ENCODE data around the gene IKBKG. TPM values are rescaled to one million over a fixed set of nuclear protein-coding genes. Genes with fewer than 3 reads are reported as not detected.

The IKBKG gene
- polyA plus RNA-seq, 1 of the 3 experiments (the other 2 are of a cell fraction), result 36.4 TPM

DNA sequence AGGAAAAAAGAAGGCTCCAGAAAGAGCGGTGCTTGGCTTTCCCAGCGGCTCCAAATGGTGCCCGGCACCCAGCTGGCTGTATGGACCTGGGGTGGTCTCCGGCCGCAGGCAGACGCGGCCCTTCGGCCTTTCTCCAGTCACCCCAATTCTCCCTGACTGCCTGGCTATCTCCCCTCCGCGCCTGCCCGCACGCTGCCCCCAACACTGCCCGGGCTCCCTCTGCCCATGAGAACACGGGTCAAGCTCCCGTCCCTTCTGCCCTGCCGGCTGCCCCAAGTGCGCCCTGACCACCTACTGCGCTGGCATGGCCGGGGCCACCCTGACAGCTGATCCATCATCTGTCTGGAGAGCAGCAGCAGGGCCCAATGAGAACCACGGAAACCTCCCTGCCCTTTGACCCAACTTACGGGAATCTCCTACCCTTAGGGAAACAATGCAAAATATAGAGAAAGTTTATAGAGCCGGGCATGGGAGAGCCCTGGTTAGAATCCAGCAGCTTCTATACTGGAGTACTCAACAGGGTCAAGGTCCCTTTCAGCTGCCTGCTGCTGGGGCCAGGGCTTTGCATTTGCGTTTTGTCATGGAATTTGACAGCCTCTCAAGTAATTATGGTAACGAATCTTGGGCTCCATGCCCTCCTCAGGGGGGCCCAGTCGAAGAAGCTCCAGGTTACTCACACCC lies 30.2 kb upstream of the IKBKG start:
- peaks cover 0 to 6% of the 10 kb centered on the region in 2 experiments; a peak in 1 of 4 replicates for H3K4me1 ChIP-seq (ENCODE audit: control insufficient read depth in 1 of 2, insufficient read depth in 2 of 2, low read depth in 1 of 2, low read length in 1 of 2)

More for the DNA sequence above, 30.2 kb upstream of the IKBKG start:
- no peak overlapping the region for H3K9ac ChIP-seq
- H4K20me1 ChIP-seq (ENCODE audit: insufficient read depth), result no peaks in the 10 kb centered on the region
- no peaks in the 10 kb centered on the region for H3K36me3 ChIP-seq (replicated peaks in 1 of 2; ENCODE audit: control insufficient read depth in 1 of 2, insufficient read depth in 2 of 2, low read length in 1 of 2)
- no peak overlapping the region for H3K4me3 ChIP-seq (ENCODE audit: low read depth in 2 of 2, low read length in 1 of 2)
- no peak overlapping the region for H2AFZ ChIP-seq (ENCODE audit: low read depth)
- H3K9me2 ChIP-seq, result no peaks in the 10 kb centered on the region
- CTCF ChIA-PET, result interaction anchor here (0.6 to 3.0 kb wide), 3 partner anchors 10 to 25 kb away, joined by 3 to 14 read pairs (median 4); no protein-coding TSS in a partner anchor
- no peak for TF ChIP-seq MXI1 (IDR thresholded peaks at IDR 0.05; ENCODE audit: low read depth, low read length)
- no peak for TF ChIP-seq SIN3A (IDR thresholded peaks at IDR 0.05; ENCODE audit: borderline replicate concordance, low read depth, low read length)
- TF ChIP-seq JUND (IDR thresholded peaks at IDR 0.05), result no peak
- no peak for TF ChIP-seq POLR2AphosphoS5 (IDR thresholded peaks at IDR 0.05; ENCODE audit: low read depth, low read length)
- TF ChIP-seq PBX3 (IDR thresholded peaks at IDR 0.05), result no peak
- no peak for TF ChIP-seq RCOR1 (IDR thresholded peaks at IDR 0.05; ENCODE audit: low read length)
- TF ChIP-seq TAF1 (IDR thresholded peaks at IDR 0.05; ENCODE audit: borderline replicate concordance, low read depth, low read length), result no peak
- TF ChIP-seq, protein P1, sequence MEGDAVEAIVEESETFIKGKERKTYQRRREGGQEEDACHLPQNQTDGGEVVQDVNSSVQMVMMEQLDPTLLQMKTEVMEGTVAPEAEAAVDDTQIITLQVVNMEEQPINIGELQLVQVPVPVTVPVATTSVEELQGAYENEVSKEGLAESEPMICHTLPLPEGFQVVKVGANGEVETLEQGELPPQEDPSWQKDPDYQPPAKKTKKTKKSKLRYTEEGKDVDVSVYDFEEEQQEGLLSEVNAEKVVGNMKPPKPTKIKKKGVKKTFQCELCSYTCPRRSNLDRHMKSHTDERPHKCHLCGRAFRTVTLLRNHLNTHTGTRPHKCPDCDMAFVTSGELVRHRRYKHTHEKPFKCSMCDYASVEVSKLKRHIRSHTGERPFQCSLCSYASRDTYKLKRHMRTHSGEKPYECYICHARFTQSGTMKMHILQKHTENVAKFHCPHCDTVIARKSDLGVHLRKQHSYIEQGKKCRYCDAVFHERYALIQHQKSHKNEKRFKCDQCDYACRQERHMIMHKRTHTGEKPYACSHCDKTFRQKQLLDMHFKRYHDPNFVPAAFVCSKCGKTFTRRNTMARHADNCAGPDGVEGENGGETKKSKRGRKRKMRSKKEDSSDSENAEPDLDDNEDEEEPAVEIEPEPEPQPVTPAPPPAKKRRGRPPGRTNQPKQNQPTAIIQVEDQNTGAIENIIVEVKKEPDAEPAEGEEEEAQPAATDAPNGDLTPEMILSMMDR (IDR thresholded peaks at IDR 0.05), result no peak
- TF ChIP-seq, protein P2, sequence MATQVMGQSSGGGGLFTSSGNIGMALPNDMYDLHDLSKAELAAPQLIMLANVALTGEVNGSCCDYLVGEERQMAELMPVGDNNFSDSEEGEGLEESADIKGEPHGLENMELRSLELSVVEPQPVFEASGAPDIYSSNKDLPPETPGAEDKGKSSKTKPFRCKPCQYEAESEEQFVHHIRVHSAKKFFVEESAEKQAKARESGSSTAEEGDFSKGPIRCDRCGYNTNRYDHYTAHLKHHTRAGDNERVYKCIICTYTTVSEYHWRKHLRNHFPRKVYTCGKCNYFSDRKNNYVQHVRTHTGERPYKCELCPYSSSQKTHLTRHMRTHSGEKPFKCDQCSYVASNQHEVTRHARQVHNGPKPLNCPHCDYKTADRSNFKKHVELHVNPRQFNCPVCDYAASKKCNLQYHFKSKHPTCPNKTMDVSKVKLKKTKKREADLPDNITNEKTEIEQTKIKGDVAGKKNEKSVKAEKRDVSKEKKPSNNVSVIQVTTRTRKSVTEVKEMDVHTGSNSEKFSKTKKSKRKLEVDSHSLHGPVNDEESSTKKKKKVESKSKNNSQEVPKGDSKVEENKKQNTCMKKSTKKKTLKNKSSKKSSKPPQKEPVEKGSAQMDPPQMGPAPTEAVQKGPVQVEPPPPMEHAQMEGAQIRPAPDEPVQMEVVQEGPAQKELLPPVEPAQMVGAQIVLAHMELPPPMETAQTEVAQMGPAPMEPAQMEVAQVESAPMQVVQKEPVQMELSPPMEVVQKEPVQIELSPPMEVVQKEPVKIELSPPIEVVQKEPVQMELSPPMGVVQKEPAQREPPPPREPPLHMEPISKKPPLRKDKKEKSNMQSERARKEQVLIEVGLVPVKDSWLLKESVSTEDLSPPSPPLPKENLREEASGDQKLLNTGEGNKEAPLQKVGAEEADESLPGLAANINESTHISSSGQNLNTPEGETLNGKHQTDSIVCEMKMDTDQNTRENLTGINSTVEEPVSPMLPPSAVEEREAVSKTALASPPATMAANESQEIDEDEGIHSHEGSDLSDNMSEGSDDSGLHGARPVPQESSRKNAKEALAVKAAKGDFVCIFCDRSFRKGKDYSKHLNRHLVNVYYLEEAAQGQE (IDR thresholded peaks at IDR 0.05; ENCODE audit: low read depth, low read length), result no peak
- no peak for TF ChIP-seq SMC3 (IDR thresholded peaks at IDR 0.05; ENCODE audit: low read depth, low read length)
- TF ChIP-seq RXRA (IDR thresholded peaks at IDR 0.05; ENCODE audit: borderline replicate concordance, low read depth), result no peak
- TF ChIP-seq MEF2A (IDR thresholded peaks at IDR 0.05; ENCODE audit: borderline replicate concordance, low read depth), result no peak
- no peak for TF ChIP-seq ZBTB33 (IDR thresholded peaks at IDR 0.05; ENCODE audit: borderline replicate concordance, low read depth)
- TF ChIP-seq, protein P3, sequence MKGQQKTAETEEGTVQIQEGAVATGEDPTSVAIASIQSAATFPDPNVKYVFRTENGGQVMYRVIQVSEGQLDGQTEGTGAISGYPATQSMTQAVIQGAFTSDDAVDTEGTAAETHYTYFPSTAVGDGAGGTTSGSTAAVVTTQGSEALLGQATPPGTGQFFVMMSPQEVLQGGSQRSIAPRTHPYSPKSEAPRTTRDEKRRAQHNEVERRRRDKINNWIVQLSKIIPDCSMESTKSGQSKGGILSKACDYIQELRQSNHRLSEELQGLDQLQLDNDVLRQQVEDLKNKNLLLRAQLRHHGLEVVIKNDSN (IDR thresholded peaks at IDR 0.05; ENCODE audit: borderline replicate concordance, low read depth), result no peak
- H3K9me3 ChIP-seq, result no peaks in the 10 kb centered on the region
- H3F3A ChIP-seq (replicated peaks; ENCODE audit: insufficient read depth), result no peaks in the 10 kb centered on the region
- H3K79me2 ChIP-seq (ENCODE audit: insufficient read depth), result peaks cover 6% of the 10 kb centered on the region
- no peak for DNase-seq
- POLR2A ChIA-PET, result interaction anchor here (1.9 kb wide), 1 partner anchor 10 kb away, joined by 5 read pairs; no protein-coding TSS in a partner anchor
- peaks cover 6% of the 10 kb centered on the region; the same call in 1 of the 2 replicates for H3K27me3 ChIP-seq (ENCODE audit: insufficient read depth)
- no peak overlapping the region; the same call in 1 of the 2 replicates for H3K4me2 ChIP-seq
- H3K27ac ChIP-seq (ENCODE audit: low read depth in 2 of 2, low read length in 1 of 2), result 0 out of 4 replicates have a peak overlapping the region, but pooled peaks of 1 of the 2 experiments have one; percentile 49
- WGBS (ENCODE audit: low lambda C conversion rate), result 74% methylated on average over 18 of the region's 25 CpGs

Measured in SK-N-SH (cell line).